HG03342 (cell line): ENCODE results near the gene ABR.
"Not testable (repeated sequence)": the region's sequence is repeated elsewhere in the genome, so short reads cannot be mapped to it uniquely, and the experiment has no call there.

Experiments
- ATAC-seq: cut with Tn5 transposase; IDR thresholded peaks from one replicate; pipeline ENCODE4 v1.9.1; 2021; ENCODE audit warnings: mild to moderate bottlenecking, moderate library complexity; ENCODE audit not compliant: unreplicated experiment

Gene ABR

GRCh38 chr17:1073963-1074625, 105.7 kb downstream of the ABR start:
- ATAC-seq: not testable (repeated sequence)

GRCh38 chr17:1073241-1073962, 106.4 kb downstream of the ABR start:
- no peak for ATAC-seq

- no peak for ATAC-seq
Measured at GRCh38 chr17:1072551-1072961, 107.2 kb downstream of the ABR start.

GRCh38 chr17:1071103-1071825, 108.5 kb downstream of the ABR start:
- no peak for ATAC-seq

GRCh38 chr17:1070411-1070810, 109.4 kb downstream of the ABR start:
- ATAC-seq: no peak

- ATAC-seq: no peak
Measured at GRCh38 chr17:1069847-1070246, 109.9 kb downstream of the ABR start.

GRCh38 chr17:1068356-1068755, 111.4 kb downstream of the ABR start:
- ATAC-seq: no peak

GRCh38 chr17:1067282-1067956, 112.4 kb downstream of the ABR start:
- ATAC-seq: no peak

- ATAC-seq: not testable (repeated sequence)
Measured at GRCh38 chr17:1065416-1065815, 114.4 kb downstream of the ABR start.

- ATAC-seq: no peak
Measured at GRCh38 chr17:1060991-1061390, 118.8 kb downstream of the ABR start.

- no peak for ATAC-seq
Measured at GRCh38 chr17:1059131-1059795, 120.5 kb downstream of the ABR start.

GRCh38 chr17:1058423-1059130, 121.2 kb downstream of the ABR start:
- ATAC-seq: no peak

GRCh38 chr17:1056761-1057160, 123.0 kb downstream of the ABR start:
- ATAC-seq: no peak

- ATAC-seq: no peak
Measured at GRCh38 chr17:1055751-1056645, 123.8 kb downstream of the ABR start.

GRCh38 chr17:1055231-1055630, 124.5 kb downstream of the ABR start:
- no peak for ATAC-seq

GRCh38 chr17:1054656-1055055, 125.1 kb downstream of the ABR start:
- ATAC-seq: no peak

- no peak for ATAC-seq
Measured at GRCh38 chr17:1053661-1054360, 126.0 kb downstream of the ABR start.
